Endothelial cell of umbilical vein (primary cell): ENCODE data around the gene MRM1. TPM values are rescaled to one million over a fixed set of nuclear protein-coding genes. Genes with fewer than 3 reads are reported as not detected.

ENCODE experiments used
- BruUV-seq: library from RNA; stranded (reverse); fragments of 400-500 nt; replicated peaks from 2 replicates; lab custom pipeline; 2021; lab: Mats Ljungman, UMichigan
- CTCF ChIA-PET: fragments of 300-600, 350-600 bp; sonication (Branson Sonifier 250); formaldehyde crosslinking; loops from one replicate; lab custom pipeline; 2021; ENCODE audit warnings: antibody characterized with exemption, inconsistent platforms; lab: Charles Lee
- POLR2A ChIA-PET: fragments of 300-600, 350-600 bp; sonication (Branson Sonifier 250); formaldehyde crosslinking; loops from one replicate; lab custom pipeline; 2021; ENCODE audit warnings: antibody characterized with exemption, inconsistent platforms; lab: Charles Lee
- DNase-seq: peaks from one replicate; pipeline ENCODE4 v3.0.0-alpha.2; 2011; ENCODE audit warnings: low read depth, low spot score
- FAIRE-seq: peaks from 2 replicates; lab custom pipeline; 2011; peaks lifted over from hg19 to GRCh38; lab: Jason Lieb, UNC
- H2AFZ ChIP-seq: 2 replicates; pipeline ENCODE4 v1.6.0; 2012; ENCODE audit warnings: low read depth, low read length, control low read depth, inconsistent platforms
- H3K27ac ChIP-seq: 2 replicates; pipeline ENCODE4 v1.5.1; 2011; ENCODE audit warnings: low read depth, mild to moderate bottlenecking, control low read depth, low read length, moderate library complexity; ENCODE audit not compliant: insufficient read depth
- H3K27me3 ChIP-seq, 2 experiments: 2 replicates each; pipeline versions ENCODE4 v1.6.0 to v1.6.1; 2011; ENCODE audit warnings: low read length in 2 of 2, mixed read lengths in 1 of 2; ENCODE audit not compliant: control insufficient read depth in 2 of 2, insufficient read depth in 2 of 2
- H3K36me3 ChIP-seq, 2 experiments: 2 replicates in 1 of 2; 3 replicates in 1 of 2; pipeline ENCODE4 v1.5.1; 2011; ENCODE audit warnings: low read length in 2 of 2, mild to moderate bottlenecking in 1 of 2, moderate library complexity in 1 of 2; ENCODE audit not compliant: control insufficient read depth in 2 of 2, insufficient read depth in 2 of 2; ENCODE audit errors: extremely low read depth in 1 of 2
- H3K4me1 ChIP-seq: 3 replicates; pipeline ENCODE4 v1.5.1; 2011; ENCODE audit warnings: mild to moderate bottlenecking, low read length; ENCODE audit not compliant: control insufficient read depth, insufficient read depth; ENCODE audit errors: extremely low read depth
- H3K4me2 ChIP-seq: 2 replicates; pipeline ENCODE4 v1.6.1; 2011; ENCODE audit warnings: low read length, control low read depth, mixed read lengths; ENCODE audit not compliant: insufficient read depth
- H3K4me3 ChIP-seq, 3 experiments: fragments of 200-600 bp in 1 of 3; sonication (generic), shearing (Covaris generic) in 1 of 3; replicated peaks in 1 of 3; 2 replicates each; pipeline ENCODE4 v1.5.1; 2011 to 2016; ENCODE audit warnings: control low read depth in 3 of 3, low read length in 3 of 3, mild to moderate bottlenecking in 2 of 3, inconsistent platforms in 1 of 3, low read depth in 1 of 3, moderate library complexity in 1 of 3; ENCODE audit not compliant: insufficient read depth in 1 of 3
- H3K79me2 ChIP-seq: 2 replicates; pipeline ENCODE4 v1.6.0; 2012; ENCODE audit warnings: low read length, inconsistent platforms; ENCODE audit not compliant: control insufficient read depth, insufficient read depth
- H3K9ac ChIP-seq: replicated peaks from 2 replicates; pipeline ENCODE3; 2011; ENCODE audit warnings: low read length, control low read depth; ENCODE audit not compliant: insufficient read depth; ENCODE audit errors: extremely low read depth
- H3K9me1 ChIP-seq: replicated peaks from 3 replicates; pipeline ENCODE4 v1.6.0; 2011; ENCODE audit warnings: mild to moderate bottlenecking, low read length; ENCODE audit not compliant: control insufficient read depth, insufficient read depth; ENCODE audit errors: extremely low read depth
- H3K9me3 ChIP-seq: replicated peaks from 2 replicates; pipeline ENCODE4 v1.5.1; 2012; ENCODE audit warnings: low read length, inconsistent platforms; ENCODE audit not compliant: control insufficient read depth, insufficient read depth
- H4K20me1 ChIP-seq: replicated peaks from 2 replicates; pipeline ENCODE3; 2011; ENCODE audit warnings: mild to moderate bottlenecking, low read length; ENCODE audit not compliant: control insufficient read depth, insufficient read depth; ENCODE audit errors: extremely low read depth
- EZH2 ChIP-seq: IDR thresholded peaks from 2 replicates; pipeline ENCODE4 v1.6.1; 2012; ENCODE audit warnings: borderline replicate concordance, low read depth, mild to moderate bottlenecking, moderate library complexity, low read length, inconsistent platforms; ENCODE audit not compliant: severe bottlenecking
- FOS ChIP-seq: IDR thresholded peaks from 2 replicates; pipeline ENCODE4 v1.6.1; 2011; ENCODE audit warnings: mild to moderate bottlenecking, low read length, moderate library complexity, borderline replicate concordance; ENCODE audit not compliant: insufficient read depth
- GATA2 ChIP-seq: IDR thresholded peaks from 2 replicates; pipeline ENCODE4 v1.7.0; 2011; ENCODE audit warnings: low read depth, mild to moderate bottlenecking, moderate library complexity, mixed read lengths, low read length; ENCODE audit not compliant: insufficient read length, insufficient read depth
- JUN ChIP-seq: IDR thresholded peaks from 2 replicates; pipeline ENCODE4 v1.6.1; 2011; ENCODE audit warnings: borderline replicate concordance, low read depth; ENCODE audit not compliant: insufficient read length, insufficient read depth
- MAX ChIP-seq: IDR thresholded peaks from 2 replicates; pipeline ENCODE4 v1.6.1; 2011; ENCODE audit not compliant: insufficient read depth, insufficient read length
- MYC ChIP-seq: IDR thresholded peaks from one replicate; pipeline ENCODE4 v1.6.1; 2011; ENCODE audit warnings: mild to moderate bottlenecking, low read depth, low read length
- POLR2A ChIP-seq: IDR thresholded peaks from 2 replicates; pipeline ENCODE4 v1.6.1; 2012; ENCODE audit warnings: low read depth, mild to moderate bottlenecking, control low read depth, low read length
- POLR2AphosphoS5 ChIP-seq: IDR thresholded peaks from 2 replicates; pipeline ENCODE4 v1.6.1; 2012; ENCODE audit warnings: low read depth, mild to moderate bottlenecking, control low read depth, low read length, moderate library complexity; ENCODE audit not compliant: insufficient read depth
- dilution Hi-C: fragments of 300-500 bp; cut with MboI; formaldehyde crosslinking; loops from one replicate; pipeline ENCODE4 v1.15.0; 2019; ENCODE audit warnings: low sequenced_read_pairs; ENCODE audit not compliant: extremely low pct_ligation_motif_present
- intact Hi-C: fragments of 100-400 bp; cut with micrococcal nuclease; formaldehyde crosslinking; loops from one replicate; pipeline ENCODE4 v1.10.0; 2022
- polyA plus RNA-seq, 4 experiments: library from polyadenylated mRNA; depleted of rRNA in 3 of 4; stranded (reverse) in 3 of 4; unstranded in 1 of 4; fragments of >200 nt; gene quantifications; 2 replicates each; pipeline versions ENCODE4 v1.2.1 to v1.2.3, GENCODE V29; 2011 to 2012; ENCODE audit warnings: missing spikeins in 1 of 4
- total RNA-seq: library from RNA; stranded (reverse); gene quantifications from 2 replicates; pipeline ENCODE4 v1.2.3, GENCODE V29; 2021
- TF ChIP-seq, protein P1 (sequence below), 2 donors: IDR thresholded peaks; 1 replicate in 1 of 2; 2 replicates in 1 of 2; pipeline ENCODE4 v1.5.1; 2011; ENCODE audit warnings: low read length in 2 of 2, mild to moderate bottlenecking in 2 of 2, moderate library complexity in 2 of 2, control low read depth in 1 of 2, inconsistent platforms in 1 of 2, low read depth in 1 of 2; ENCODE audit not compliant: insufficient read depth in 1 of 2; ENCODE audit errors: extremely low read depth in 1 of 2

The MRM1 gene
- total and polyA plus RNA-seq, 2 donors (not counting 3 experiments of a cell fraction or from before 2014, with no cell fraction given) = 3.7 to 5.9 TPM

- Histone ChIP-seq H4K20me1 (no peaks in the 10 kb centered on the region), H3K9ac (no peak overlapping the region), H3K9me3 (no peaks in the 10 kb centered on the region), H3K27ac (no peak overlapping the region), H3K79me2 (no peaks in the 10 kb centered on the region), H2AFZ (no peak overlapping the region), H3K27me3 (peaks cover 0 to 4% of the 10 kb centered on the region in 2 experiments), H3K4me2 (no peak overlapping the region), H3K36me3 (no peaks in the 10 kb centered on the region), H3K9me1 (no peaks in the 10 kb centered on the region), H3K4me3 (no peak overlapping the region), H3K4me1 (no peaks in the 10 kb centered on the region)
- ChIA-PET CTCF (interaction anchor here (2.1 to 2.3 kb wide), 2 partner anchors 9 to 437 kb away, joined by 5 to 7 read pairs; partner anchors contain the start of gene MRM1), POLR2A (no interaction called here)
- intact Hi-C loops = no loop called here
- no TSS peak for BruUV-seq
- TF ChIP-seq JUN = no peak
- no peak for TF ChIP-seq POLR2A
- TF ChIP-seq FOS = no peak
- TF ChIP-seq GATA2 = no peak
- DNase-seq = no peak
- no peak for FAIRE-seq
- dilution Hi-C loops = no loop called here
These were observed 9.1 kb downstream of the MRM1 start for GRCh38 chr17:36610474-36610873.

DNA sequence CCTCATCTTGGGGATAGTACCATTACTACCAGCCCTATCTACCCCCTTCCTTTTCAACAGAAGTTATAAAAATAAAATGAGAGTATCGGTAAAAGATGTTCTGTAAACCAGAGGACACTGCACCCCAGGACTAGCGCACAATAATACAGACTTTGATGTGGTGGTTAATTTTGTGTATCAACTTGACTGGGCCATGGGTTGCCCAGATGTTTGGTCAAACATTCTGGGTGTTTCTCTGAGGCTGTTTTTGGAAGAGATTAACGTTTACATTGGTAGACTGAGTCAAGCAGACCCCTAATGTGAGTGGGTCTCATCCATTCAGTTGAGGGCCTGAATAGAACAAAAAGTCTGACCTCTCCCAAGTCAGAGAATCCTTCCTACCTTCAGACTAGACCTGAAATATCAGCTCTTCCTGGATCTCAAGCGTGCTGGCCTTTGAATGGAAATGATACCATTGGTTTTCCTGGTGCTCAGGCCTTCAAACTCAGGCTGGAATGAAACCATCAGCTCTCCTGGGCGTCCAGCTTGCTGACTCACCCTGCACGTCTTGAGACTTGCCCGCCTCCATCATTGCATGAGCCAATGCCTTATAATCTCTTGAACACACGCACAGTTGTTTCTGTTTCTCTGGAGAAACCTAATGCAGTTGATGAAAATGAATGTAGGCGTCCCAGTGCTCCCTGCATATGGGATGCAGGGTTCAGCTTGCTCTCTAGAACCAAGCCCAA, 10.1 kb downstream of the MRM1 start:
- CTCF ChIA-PET = interaction anchor here (0.6 to 2.3 kb wide), 3 partner anchors 8 to 436 kb away, joined by 5 to 7 read pairs (median 5); partner anchors contain the start of gene MRM1
- H3K4me3 ChIP-seq = no peak overlapping the region
- H3K36me3 ChIP-seq = no peaks in the 10 kb centered on the region
- no peaks in the 10 kb centered on the region for H3K9me1 ChIP-seq
- H3K4me2 ChIP-seq = no peak overlapping the region
- no peak overlapping the region for H3K9ac ChIP-seq
- dilution Hi-C loops (no loop called here), intact Hi-C loops (no loop called here)
- no peak for DNase-seq
- no peak overlapping the region for H3K27ac ChIP-seq
- no TSS peak for BruUV-seq
- no peak for FAIRE-seq
- H2AFZ ChIP-seq = no peak overlapping the region
- no peaks in the 10 kb centered on the region for H3K4me1 ChIP-seq
- no peaks in the 10 kb centered on the region for H3K9me3 ChIP-seq
- H3K27me3 ChIP-seq = peaks cover 0 to 4% of the 10 kb centered on the region in 2 experiments
- H3K79me2 ChIP-seq = no peaks in the 10 kb centered on the region
- TF ChIP-seq POLR2AphosphoS5 (no peak), POLR2A (no peak), GATA2 (no peak), JUN (no peak), MAX (no peak), MYC (no peak), EZH2 (no peak), FOS (no peak)
- TF ChIP-seq, protein P1, sequence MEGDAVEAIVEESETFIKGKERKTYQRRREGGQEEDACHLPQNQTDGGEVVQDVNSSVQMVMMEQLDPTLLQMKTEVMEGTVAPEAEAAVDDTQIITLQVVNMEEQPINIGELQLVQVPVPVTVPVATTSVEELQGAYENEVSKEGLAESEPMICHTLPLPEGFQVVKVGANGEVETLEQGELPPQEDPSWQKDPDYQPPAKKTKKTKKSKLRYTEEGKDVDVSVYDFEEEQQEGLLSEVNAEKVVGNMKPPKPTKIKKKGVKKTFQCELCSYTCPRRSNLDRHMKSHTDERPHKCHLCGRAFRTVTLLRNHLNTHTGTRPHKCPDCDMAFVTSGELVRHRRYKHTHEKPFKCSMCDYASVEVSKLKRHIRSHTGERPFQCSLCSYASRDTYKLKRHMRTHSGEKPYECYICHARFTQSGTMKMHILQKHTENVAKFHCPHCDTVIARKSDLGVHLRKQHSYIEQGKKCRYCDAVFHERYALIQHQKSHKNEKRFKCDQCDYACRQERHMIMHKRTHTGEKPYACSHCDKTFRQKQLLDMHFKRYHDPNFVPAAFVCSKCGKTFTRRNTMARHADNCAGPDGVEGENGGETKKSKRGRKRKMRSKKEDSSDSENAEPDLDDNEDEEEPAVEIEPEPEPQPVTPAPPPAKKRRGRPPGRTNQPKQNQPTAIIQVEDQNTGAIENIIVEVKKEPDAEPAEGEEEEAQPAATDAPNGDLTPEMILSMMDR (IDR thresholded peaks at IDR 0.05; ENCODE audit: extremely low read depth in 1 of 2, insufficient read depth in 1 of 2, low read depth in 1 of 2, low read length in 2 of 2) = no peak
- POLR2A ChIA-PET = no interaction called here
- H4K20me1 ChIP-seq = no peaks in the 10 kb centered on the region
